Activated CD4-positive, CD25-positive, alpha-beta regulatory T cell treated with anti-CD3 and anti-CD28 coated beads, Interleukin-2, amount 50 U/mL, for 16 hours (primary cell): Measurements from ENCODE around the gene CCDC154.
A peak's percentile ranks its signal among the peaks of the same experiment; 100 is the strongest.

Source experiments
- DNase-seq: peaks from one replicate; pipeline ENCODE4 v3.0.0-alpha.2; 2020; ENCODE audit warnings: low read depth, low spot score

Gene CCDC154

GRCh38 chr16:1425616-1426370 lies 18.6 kb downstream of the CCDC154 start:
- no peak for DNase-seq

GRCh38 chr16:1424028-1424427 lies 20.3 kb downstream of the CCDC154 start:
- DNase-seq = no peak

GRCh38 chr16:1422076-1422475 lies 22.3 kb downstream of the CCDC154 start:
- no peak for DNase-seq

- DNase-seq = no peak
Observed at GRCh38 chr16:1420111-1420539, 24.2 kb downstream of the CCDC154 start.

GRCh38 chr16:1416521-1416941 lies 27.8 kb downstream of the CCDC154 start:
- DNase-seq = no peak

- peak; percentile 56 for DNase-seq
Observed at GRCh38 chr16:1414532-1415260, 29.7 kb downstream of the CCDC154 start, which contains the start of gene UNKL. Gene UNKL (minus strand): TSS chr16:1414704. CDS start chr16:1414691, 13 bp downstream.

GRCh38 chr16:1413684-1414531 lies 30.4 kb downstream of the CCDC154 start:
- DNase-seq = peak; percentile 39

- DNase-seq = no peak
Observed at GRCh38 chr16:1412847-1413246, 31.5 kb downstream of the CCDC154 start.

GRCh38 chr16:1408171-1408837 lies 36.1 kb downstream of the CCDC154 start:
- DNase-seq = peak; percentile 92

- DNase-seq = no peak
Observed at GRCh38 chr16:1407753-1408152, 36.6 kb downstream of the CCDC154 start.

GRCh38 chr16:1403733-1404132 lies 40.6 kb downstream of the CCDC154 start:
- no peak for DNase-seq

GRCh38 chr16:1403036-1403435 lies 41.3 kb downstream of the CCDC154 start:
- no peak for DNase-seq

GRCh38 chr16:1401758-1402154 lies 42.6 kb downstream of the CCDC154 start:
- no peak for DNase-seq

GRCh38 chr16:1401061-1401757 lies 43.1 kb downstream of the CCDC154 start:
- DNase-seq = no peak

GRCh38 chr16:1398826-1399581 lies 45.4 kb downstream of the CCDC154 start:
- no peak for DNase-seq

GRCh38 chr16:1398351-1398750 lies 46.0 kb downstream of the CCDC154 start:
- DNase-seq = no peak

GRCh38 chr16:1397779-1398178 lies 46.6 kb downstream of the CCDC154 start:
- no peak for DNase-seq

- no peak for DNase-seq
Observed at GRCh38 chr16:1395444-1396031, 48.8 kb downstream of the CCDC154 start.

GRCh38 chr16:1394367-1394951 lies 49.9 kb downstream of the CCDC154 start:
- no peak for DNase-seq
